Measurements from ENCODE around the gene LTF. TPM values are rescaled to one million over a fixed set of nuclear protein-coding genes. Genes with fewer than 3 reads are reported as not detected.
A peak's percentile ranks its signal among the peaks of the same experiment; 100 is the strongest.

Gene LTF
- total RNA-seq, 1 donor, result 0.72 TPM

DNA sequence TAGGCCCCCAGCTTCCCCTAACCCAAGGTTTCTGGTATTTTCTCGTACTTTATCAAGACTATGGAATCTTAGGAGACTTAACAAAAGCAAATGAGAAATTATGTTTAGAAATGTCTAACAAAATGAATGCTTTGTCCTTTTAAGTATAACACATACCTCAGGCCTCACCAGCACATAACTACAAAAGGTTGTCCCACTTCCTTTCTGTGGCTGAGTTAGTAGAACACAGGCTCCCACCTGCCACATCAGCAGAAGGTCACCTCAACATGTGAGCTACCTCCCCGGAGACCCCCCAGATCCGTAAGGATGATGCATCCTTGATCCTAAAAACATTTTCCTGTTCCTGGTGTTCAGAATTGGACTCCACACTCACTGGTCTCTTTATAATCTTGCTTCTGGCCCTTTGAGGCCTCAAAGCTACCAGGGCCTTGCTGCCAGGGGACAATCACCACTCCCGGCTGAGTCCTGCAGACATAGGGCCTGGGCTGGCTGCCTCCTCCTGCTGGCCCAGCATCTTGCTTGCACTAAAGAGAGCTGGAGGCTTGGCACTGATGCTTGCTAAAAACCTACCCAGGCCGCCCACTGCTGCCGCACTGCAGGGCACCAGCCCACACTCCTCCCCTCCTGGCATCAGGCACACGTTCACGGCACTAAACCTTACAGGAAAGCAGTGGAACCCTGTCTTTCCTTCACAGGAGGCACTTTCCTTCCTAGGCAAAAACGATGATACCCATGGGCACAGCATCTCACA lies 54.8 kb downstream of the LTF start:
- no peak overlapping the region for H2AFZ ChIP-seq (ENCODE audit: low read length)

DNA sequence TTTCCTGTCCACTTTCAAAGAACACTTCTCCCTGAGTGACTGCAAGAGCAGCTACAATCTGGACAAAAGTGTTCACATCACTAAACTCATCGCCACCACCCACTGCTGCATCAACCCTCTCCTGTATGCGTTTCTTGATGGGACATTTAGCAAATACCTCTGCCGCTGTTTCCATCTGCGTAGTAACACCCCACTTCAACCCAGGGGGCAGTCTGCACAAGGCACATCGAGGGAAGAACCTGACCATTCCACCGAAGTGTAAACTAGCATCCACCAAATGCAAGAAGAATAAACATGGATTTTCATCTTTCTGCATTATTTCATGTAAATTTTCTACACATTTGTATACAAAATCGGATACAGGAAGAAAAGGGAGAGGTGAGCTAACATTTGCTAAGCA lies 55.9 kb downstream of the LTF start:
- TF ChIP-seq, protein P1, sequence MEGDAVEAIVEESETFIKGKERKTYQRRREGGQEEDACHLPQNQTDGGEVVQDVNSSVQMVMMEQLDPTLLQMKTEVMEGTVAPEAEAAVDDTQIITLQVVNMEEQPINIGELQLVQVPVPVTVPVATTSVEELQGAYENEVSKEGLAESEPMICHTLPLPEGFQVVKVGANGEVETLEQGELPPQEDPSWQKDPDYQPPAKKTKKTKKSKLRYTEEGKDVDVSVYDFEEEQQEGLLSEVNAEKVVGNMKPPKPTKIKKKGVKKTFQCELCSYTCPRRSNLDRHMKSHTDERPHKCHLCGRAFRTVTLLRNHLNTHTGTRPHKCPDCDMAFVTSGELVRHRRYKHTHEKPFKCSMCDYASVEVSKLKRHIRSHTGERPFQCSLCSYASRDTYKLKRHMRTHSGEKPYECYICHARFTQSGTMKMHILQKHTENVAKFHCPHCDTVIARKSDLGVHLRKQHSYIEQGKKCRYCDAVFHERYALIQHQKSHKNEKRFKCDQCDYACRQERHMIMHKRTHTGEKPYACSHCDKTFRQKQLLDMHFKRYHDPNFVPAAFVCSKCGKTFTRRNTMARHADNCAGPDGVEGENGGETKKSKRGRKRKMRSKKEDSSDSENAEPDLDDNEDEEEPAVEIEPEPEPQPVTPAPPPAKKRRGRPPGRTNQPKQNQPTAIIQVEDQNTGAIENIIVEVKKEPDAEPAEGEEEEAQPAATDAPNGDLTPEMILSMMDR (IDR thresholded peaks at IDR 0.05; ENCODE audit: extremely low read depth, low read depth, low read length), result no peak

More for the DNA sequence above, 54.8 kb downstream of the LTF start:
- H3K4me3 ChIP-seq (ENCODE audit: insufficient read depth, low read length), result no peak overlapping the region
- H3K9me3 ChIP-seq (ENCODE audit: low read depth, low read length), result no peaks in the 10 kb centered on the region
- H3K4me2 ChIP-seq (ENCODE audit: insufficient read depth, low read length), result no peak overlapping the region
- no peak overlapping the region for H3K27ac ChIP-seq (ENCODE audit: low read depth, low read length)
- H3K27me3 ChIP-seq (ENCODE audit: insufficient read depth, low read length), result peaks cover under 1% of the 10 kb centered on the region
- no peak for DNase-seq (ENCODE audit: insufficient read length, low spot score, missing footprints)
- TF ChIP-seq, protein P1 (IDR thresholded peaks at IDR 0.05; ENCODE audit: extremely low read depth, low read depth, low read length), result no peak
- H4K20me1 ChIP-seq (ENCODE audit: insufficient read depth, low read length), result no peaks in the 10 kb centered on the region
- no peaks in the 10 kb centered on the region for H3K36me3 ChIP-seq (ENCODE audit: insufficient read depth, low read length)
- H3K79me2 ChIP-seq (ENCODE audit: insufficient read depth, low read length), result no peaks in the 10 kb centered on the region
- peaks cover 42% of the 10 kb centered on the region for H3K4me1 ChIP-seq (ENCODE audit: insufficient read depth, low read length)

DNA sequence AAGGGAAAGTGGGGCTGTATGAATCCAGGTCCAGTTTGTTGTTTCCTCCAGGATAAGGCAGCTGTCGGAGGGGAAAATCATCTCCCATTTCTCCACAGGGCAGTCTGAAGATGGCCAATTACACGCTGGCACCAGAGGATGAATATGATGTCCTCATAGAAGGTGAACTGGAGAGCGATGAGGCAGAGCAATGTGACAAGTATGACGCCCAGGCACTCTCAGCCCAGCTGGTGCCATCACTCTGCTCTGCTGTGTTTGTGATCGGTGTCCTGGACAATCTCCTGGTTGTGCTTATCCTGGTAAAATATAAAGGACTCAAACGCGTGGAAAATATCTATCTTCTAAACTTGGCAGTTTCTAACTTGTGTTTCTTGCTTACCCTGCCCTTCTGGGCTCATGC lies 56.7 kb downstream of the LTF start:
- Histone ChIP-seq H2AFZ (ENCODE audit: low read length) (peak overlapping the region; percentile 93), H3K79me2 (ENCODE audit: insufficient read depth, low read length) (no peaks in the 10 kb centered on the region), H3K27me3 (ENCODE audit: insufficient read depth, low read length) (peaks cover 3% of the 10 kb centered on the region), H3K4me3 (ENCODE audit: insufficient read depth, low read length) (peak overlapping the region; percentile 62), H3K9me3 (ENCODE audit: low read depth, low read length) (no peaks in the 10 kb centered on the region), H3K4me2 (ENCODE audit: insufficient read depth, low read length) (peak overlapping the region; percentile 78), H3K36me3 (ENCODE audit: insufficient read depth, low read length) (no peaks in the 10 kb centered on the region), H3K4me1 (ENCODE audit: insufficient read depth, low read length) (peaks cover 42% of the 10 kb centered on the region), H3K27ac (ENCODE audit: low read depth, low read length) (no peak overlapping the region), H4K20me1 (ENCODE audit: insufficient read depth, low read length) (no peaks in the 10 kb centered on the region)
- TF ChIP-seq, protein P1 (IDR thresholded peaks at IDR 0.05; ENCODE audit: extremely low read depth, low read depth, low read length), result no peak
- DNase-seq (ENCODE audit: insufficient read length, low spot score, missing footprints), result no peak

More for the DNA sequence above, 55.9 kb downstream of the LTF start:
- Histone ChIP-seq H3K4me2 (ENCODE audit: insufficient read depth, low read length) (no peak overlapping the region), H3K79me2 (ENCODE audit: insufficient read depth, low read length) (no peaks in the 10 kb centered on the region), H3K27me3 (ENCODE audit: insufficient read depth, low read length) (no peaks in the 10 kb centered on the region), H2AFZ (ENCODE audit: low read length) (no peak overlapping the region), H3K36me3 (ENCODE audit: insufficient read depth, low read length) (no peaks in the 10 kb centered on the region), H3K9me3 (ENCODE audit: low read depth, low read length) (no peaks in the 10 kb centered on the region), H4K20me1 (ENCODE audit: insufficient read depth, low read length) (no peaks in the 10 kb centered on the region), H3K4me3 (ENCODE audit: insufficient read depth, low read length) (no peak overlapping the region), H3K4me1 (ENCODE audit: insufficient read depth, low read length) (peaks cover 42% of the 10 kb centered on the region), H3K27ac (ENCODE audit: low read depth, low read length) (no peak overlapping the region)
- no peak for DNase-seq (ENCODE audit: insufficient read length, low spot score, missing footprints)

DNA sequence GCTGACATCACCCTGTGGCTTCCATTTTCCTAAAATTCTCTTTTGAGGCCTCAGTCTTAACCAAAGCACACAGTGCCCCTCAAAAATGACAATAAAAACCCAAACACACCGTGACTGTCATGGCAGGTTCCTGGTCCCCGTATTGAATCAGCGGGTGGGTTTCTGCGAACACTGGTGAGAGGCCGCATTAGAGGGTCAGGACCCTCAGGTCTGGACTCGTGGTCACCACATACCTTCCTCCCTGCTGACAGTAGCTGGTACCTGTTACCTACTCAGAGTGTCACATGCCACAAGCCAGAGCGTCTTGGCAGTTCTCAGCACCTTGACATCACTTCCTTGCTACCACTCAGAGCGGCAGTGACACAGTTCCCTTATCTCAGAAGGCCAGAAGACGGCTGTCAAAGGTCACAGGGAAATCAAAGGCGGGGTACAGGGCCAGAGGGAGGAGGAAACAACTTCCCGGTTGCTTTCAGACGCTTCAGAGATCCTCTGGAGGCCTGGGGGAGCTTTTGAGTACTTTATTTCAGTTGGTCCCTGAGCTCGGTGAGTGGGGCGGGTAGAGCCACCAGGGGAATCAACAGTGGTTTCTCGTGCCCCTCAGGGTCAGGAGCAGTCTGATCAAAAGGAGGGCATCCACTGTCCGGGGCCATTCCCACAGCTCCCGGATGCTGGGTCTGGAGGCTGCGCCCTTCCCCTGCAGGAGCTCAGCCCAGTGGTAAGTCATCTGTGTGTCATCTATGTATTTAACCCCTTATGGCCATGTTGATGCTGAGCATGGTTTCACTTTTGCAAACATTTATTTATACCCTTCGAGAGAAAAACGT lies 57.7 kb downstream of the LTF start, which contains the start of the genes CCR5AS and CCRL2:
Gene CCR5AS (minus strand): TSS at position 279 of the 824 bp plus-strand sequence.
Gene CCRL2 (plus strand): TSS at position 472 of the 824 bp plus-strand sequence. CDS start 821 bp downstream, outside the sequence.
- Histone ChIP-seq H3K9me3 (ENCODE audit: low read depth, low read length) (no peaks in the 10 kb centered on the region), H2AFZ (ENCODE audit: low read length) (peak within 1 kb of the TSS; percentile 93), H3K79me2 (ENCODE audit: insufficient read depth, low read length) (no peaks in the 10 kb centered on the region), H3K4me2 (ENCODE audit: insufficient read depth, low read length) (peak within 1 kb of the TSS; percentile 78), H3K4me1 (ENCODE audit: insufficient read depth, low read length) (peaks cover 42% of the 10 kb centered on the region), H4K20me1 (ENCODE audit: insufficient read depth, low read length) (no peaks in the 10 kb centered on the region), H3K27me3 (ENCODE audit: insufficient read depth, low read length) (peaks cover 3% of the 10 kb centered on the region), H3K36me3 (ENCODE audit: insufficient read depth, low read length) (no peaks in the 10 kb centered on the region), H3K27ac (ENCODE audit: low read depth, low read length) (peak within 1 kb of the TSS; percentile 56), H3K4me3 (ENCODE audit: insufficient read depth, low read length) (peak within 1 kb of the TSS; percentile 62)
- peak; percentile 90 for DNase-seq (ENCODE audit: insufficient read length, low spot score, missing footprints)
- TF ChIP-seq, protein P1 (IDR thresholded peaks at IDR 0.05; ENCODE audit: extremely low read depth, low read depth, low read length), result no peak

All from osteoblast (primary cell).